T-helper 1 cell treated with Interleukin-12 subunit alpha and Interleukin-12 subunit beta and Interleukin-4 antibody, amounts not matched to agents 30 μg/mL and 1 μg/mL, for 36 hours (primary cell): ENCODE measurements around the gene ANO9.

ENCODE experiments used
- H3K27ac Mint-ChIP-seq: one replicate; pipeline ENCODE4 v1.8.0; 2021; ENCODE audit warnings: mild to moderate bottlenecking, mixed read lengths
- H3K27me3 Mint-ChIP-seq: one replicate; pipeline ENCODE4 v1.8.0; 2021; ENCODE audit warnings: low read depth, mixed read lengths
- H3K36me3 Mint-ChIP-seq: one replicate; pipeline ENCODE4 v1.8.0; 2021; ENCODE audit warnings: low read depth, mixed read lengths
- H3K4me1 Mint-ChIP-seq: one replicate; pipeline ENCODE4 v1.8.0; 2021; ENCODE audit warnings: low read depth, mixed read lengths
- H3K4me3 Mint-ChIP-seq: one replicate; pipeline ENCODE4 v1.8.0; 2021; ENCODE audit warnings: mild to moderate bottlenecking, moderate library complexity, mixed read lengths
- H3K9me3 Mint-ChIP-seq: one replicate; pipeline ENCODE4 v1.8.0; 2021; ENCODE audit warnings: mixed read lengths

The ANO9 gene

GRCh38 chr11:424232-424631 lies 17.6 kb downstream of the ANO9 start:
- Mint-ChIP-seq H3K36me3 (peaks cover 20% of the 10 kb centered on the region), H3K4me1 (no peaks in the 10 kb centered on the region), H3K4me3 (no peak overlapping the region), H3K27me3 (no peaks in the 10 kb centered on the region), H3K9me3 (no peaks in the 10 kb centered on the region), H3K27ac (no peak overlapping the region)

DNA sequence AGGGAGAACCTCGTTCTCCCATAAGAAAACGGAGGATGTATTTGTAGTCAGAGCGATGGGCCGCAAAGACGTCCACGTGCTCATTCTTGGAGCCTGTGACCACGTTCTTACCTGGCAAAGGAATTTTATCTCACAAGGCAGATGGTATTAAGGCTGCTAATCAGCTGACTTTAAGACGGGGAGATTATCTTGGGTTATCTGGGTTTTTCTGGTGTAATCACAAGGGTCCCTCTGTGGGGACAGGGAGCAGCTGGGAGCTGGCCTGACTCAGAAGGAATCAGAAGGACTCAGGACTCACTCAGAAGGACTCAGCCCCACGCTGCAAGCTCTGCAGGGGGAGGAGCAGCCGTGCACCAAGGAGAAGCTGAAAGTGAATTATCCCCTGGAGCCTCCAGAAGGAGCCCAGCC lies 19.6 kb downstream of the ANO9 start:
- Mint-ChIP-seq H3K27ac (no peak overlapping the region), H3K9me3 (no peaks in the 10 kb centered on the region), H3K36me3 (peaks cover 20% of the 10 kb centered on the region), H3K4me1 (no peaks in the 10 kb centered on the region), H3K27me3 (no peaks in the 10 kb centered on the region), H3K4me3 (no peak overlapping the region)

DNA sequence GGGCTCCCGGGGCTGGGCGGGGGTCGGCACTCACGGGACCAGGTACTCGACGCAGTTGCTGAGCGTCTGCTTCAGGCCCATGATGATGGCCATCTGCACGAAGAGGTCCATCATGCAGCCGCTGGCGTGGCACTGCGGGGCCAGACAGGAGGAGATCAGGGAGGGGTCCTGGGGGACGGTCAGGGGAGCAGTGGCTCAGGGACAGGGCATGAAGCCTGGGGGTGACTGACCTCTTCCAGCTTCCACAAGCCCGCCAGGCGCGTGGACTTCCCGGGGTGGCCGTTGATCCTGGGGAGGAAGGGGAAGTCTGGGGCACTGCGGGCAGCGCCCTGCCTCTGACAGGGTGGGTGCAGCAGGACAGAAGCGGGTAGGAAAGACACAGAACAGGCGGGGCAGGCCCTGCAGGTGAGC lies 20.9 kb downstream of the ANO9 start:
- no peak overlapping the region for H3K27ac Mint-ChIP-seq
- H3K36me3 Mint-ChIP-seq: peaks cover 20% of the 10 kb centered on the region
- no peaks in the 10 kb centered on the region for H3K27me3 Mint-ChIP-seq
- peaks cover 4% of the 10 kb centered on the region for H3K4me1 Mint-ChIP-seq
- H3K4me3 Mint-ChIP-seq: no peak overlapping the region
- no peaks in the 10 kb centered on the region for H3K9me3 Mint-ChIP-seq

GRCh38 chr11:420054-420910 lies 21.5 kb downstream of the ANO9 start:
- peaks cover 9% of the 10 kb centered on the region for H3K4me1 Mint-ChIP-seq
- H3K27me3 Mint-ChIP-seq: no peaks in the 10 kb centered on the region
- H3K9me3 Mint-ChIP-seq: no peaks in the 10 kb centered on the region
- H3K4me3 Mint-ChIP-seq: no peak overlapping the region
- peaks cover 20% of the 10 kb centered on the region for H3K36me3 Mint-ChIP-seq
- no peak overlapping the region for H3K27ac Mint-ChIP-seq

GRCh38 chr11:419248-420005 lies 22.4 kb downstream of the ANO9 start:
- H3K27ac Mint-ChIP-seq: no peak overlapping the region
- no peaks in the 10 kb centered on the region for H3K9me3 Mint-ChIP-seq
- peaks cover 16% of the 10 kb centered on the region for H3K4me1 Mint-ChIP-seq
- H3K27me3 Mint-ChIP-seq: no peaks in the 10 kb centered on the region
- H3K4me3 Mint-ChIP-seq: peak overlapping the region; percentile 28
- H3K36me3 Mint-ChIP-seq: peaks cover 14% of the 10 kb centered on the region

DNA sequence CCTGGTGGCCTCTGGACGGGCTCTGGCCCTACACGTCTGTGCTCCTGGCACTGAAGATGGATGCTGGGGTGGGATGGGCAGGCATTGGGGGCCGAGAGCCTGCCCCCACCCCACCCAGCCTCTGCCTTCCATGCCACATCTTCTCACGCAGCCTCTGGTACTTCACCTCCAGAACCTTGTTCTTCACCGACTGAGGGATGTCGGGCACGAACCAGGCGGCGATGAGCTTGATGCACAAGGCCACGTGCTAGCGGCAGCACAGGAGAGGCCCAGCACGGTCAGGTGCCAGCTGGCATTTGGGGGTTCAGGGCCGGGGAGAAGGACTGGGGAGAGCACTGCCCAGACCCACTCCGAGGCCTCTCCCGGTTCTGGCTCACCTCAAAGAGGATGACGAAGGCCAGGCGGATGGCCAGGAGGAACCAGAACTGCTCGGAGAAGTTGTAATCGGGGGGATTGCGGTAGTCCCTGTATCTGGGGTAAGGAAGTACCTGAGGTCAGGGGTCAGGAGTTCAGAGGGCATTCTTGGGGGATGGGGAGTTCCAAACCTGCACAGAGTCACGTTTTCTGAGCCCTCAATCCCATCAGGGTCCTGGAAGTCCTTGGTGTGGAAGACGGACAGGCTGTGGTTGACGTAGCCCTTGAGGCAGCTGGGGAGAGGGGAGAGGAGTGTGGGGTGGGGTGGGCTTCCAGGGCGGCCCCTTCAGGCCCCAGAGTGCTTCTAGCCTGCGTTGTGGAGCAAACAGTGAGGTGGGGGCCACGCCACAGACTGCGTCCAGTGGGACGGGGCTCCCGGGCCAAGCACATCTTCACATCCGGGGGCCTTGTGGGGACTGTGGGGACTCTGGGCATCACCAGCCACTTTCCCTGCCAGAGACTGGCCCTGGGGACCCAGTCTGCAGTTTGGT lies 23.2 kb downstream of the ANO9 start:
- H3K4me1 Mint-ChIP-seq: peaks cover 18% of the 10 kb centered on the region
- peaks cover 9% of the 10 kb centered on the region for H3K36me3 Mint-ChIP-seq
- H3K4me3 Mint-ChIP-seq: peak overlapping the region; percentile 28
- no peak overlapping the region for H3K27ac Mint-ChIP-seq
- H3K27me3 Mint-ChIP-seq: no peaks in the 10 kb centered on the region
- H3K9me3 Mint-ChIP-seq: no peaks in the 10 kb centered on the region

DNA sequence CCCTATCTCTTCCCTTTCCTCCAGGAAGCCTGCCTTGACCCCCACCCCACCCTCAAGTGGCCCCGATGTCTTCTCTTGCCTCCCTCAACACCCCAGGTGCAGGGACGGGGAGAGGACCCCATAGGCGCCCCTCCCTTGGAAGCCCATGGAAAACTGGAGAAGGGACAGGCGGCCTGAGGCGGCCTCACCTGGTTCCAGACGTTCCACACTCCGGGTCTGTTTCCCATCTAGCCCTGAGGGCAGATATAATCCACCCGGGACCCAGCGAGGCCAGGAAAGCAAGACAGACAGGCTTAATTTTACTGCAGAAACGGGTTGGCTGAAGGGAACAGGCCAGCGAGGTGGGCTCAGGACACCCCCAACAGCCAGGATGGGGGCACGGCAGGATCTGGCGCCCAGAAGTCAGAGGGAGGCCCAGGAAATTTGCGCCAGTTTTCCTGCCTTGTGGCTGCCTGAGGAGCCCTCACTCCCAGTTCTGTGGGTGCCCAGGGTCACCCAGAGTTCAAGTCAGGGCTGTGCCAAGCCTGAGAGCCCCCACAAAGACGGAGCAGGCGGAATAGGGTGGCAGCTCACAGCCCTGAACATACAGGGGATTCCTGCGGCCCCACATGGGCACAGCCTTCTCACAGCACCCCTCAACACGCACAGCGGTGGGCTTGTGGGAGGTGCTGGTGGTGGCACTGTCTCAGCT lies 24.0 kb downstream of the ANO9 start:
- no peaks in the 10 kb centered on the region for H3K27me3 Mint-ChIP-seq
- H3K9me3 Mint-ChIP-seq: no peaks in the 10 kb centered on the region
- peak overlapping the region; percentile 69 for H3K4me3 Mint-ChIP-seq
- H3K4me1 Mint-ChIP-seq: peaks cover 26% of the 10 kb centered on the region
- H3K27ac Mint-ChIP-seq: peak overlapping the region; percentile 65
- H3K36me3 Mint-ChIP-seq: peaks cover 12% of the 10 kb centered on the region

GRCh38 chr11:416757-417621 lies 24.8 kb downstream of the ANO9 start:
- H3K36me3 Mint-ChIP-seq: peaks cover 8% of the 10 kb centered on the region
- H3K4me1 Mint-ChIP-seq: peaks cover 26% of the 10 kb centered on the region
- no peaks in the 10 kb centered on the region for H3K27me3 Mint-ChIP-seq
- H3K9me3 Mint-ChIP-seq: no peaks in the 10 kb centered on the region
- peak overlapping the region; percentile 100 for H3K4me3 Mint-ChIP-seq
- H3K27ac Mint-ChIP-seq: no peak overlapping the region

DNA sequence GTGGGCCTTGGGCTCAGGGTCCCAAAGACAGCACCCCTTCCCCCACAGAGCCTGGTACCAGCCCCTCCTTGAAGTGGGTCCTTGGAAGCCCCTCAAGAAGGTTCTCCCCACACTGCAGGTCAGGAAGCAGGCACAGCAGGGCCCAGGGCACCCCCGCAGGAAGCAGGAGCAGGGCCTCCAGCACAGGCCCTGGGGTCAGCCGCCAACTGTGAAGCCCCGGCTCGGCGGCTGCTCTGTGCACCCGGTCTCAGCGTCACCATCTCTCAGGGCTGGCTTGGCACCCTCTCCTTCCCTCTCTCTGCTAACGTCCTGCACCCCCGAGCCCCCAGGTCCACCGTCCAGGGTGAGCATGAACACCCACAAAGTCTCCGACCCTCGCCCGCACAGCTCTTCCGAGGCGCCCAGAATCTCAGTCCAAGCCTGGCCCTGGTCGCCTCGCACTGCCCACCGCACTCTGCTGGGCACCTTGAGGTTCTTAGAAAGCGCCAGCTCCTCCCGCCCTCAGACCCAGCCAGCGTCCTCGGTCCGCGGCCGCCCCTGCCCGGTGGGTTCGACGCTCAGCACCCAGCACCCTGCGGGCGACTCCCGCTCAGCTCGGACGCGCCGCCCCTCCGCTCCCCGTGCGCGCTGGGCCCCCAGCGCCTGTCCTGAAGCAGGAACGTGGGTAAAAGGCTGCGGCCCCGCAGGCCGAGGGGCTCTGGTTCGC lies 25.6 kb downstream of the ANO9 start:
- Mint-ChIP-seq H3K27ac (peak overlapping the region; percentile 94), H3K27me3 (no peaks in the 10 kb centered on the region), H3K9me3 (no peaks in the 10 kb centered on the region), H3K4me1 (peaks cover 26% of the 10 kb centered on the region), H3K36me3 (peaks cover 8% of the 10 kb centered on the region), H3K4me3 (peak overlapping the region; percentile 100)

DNA sequence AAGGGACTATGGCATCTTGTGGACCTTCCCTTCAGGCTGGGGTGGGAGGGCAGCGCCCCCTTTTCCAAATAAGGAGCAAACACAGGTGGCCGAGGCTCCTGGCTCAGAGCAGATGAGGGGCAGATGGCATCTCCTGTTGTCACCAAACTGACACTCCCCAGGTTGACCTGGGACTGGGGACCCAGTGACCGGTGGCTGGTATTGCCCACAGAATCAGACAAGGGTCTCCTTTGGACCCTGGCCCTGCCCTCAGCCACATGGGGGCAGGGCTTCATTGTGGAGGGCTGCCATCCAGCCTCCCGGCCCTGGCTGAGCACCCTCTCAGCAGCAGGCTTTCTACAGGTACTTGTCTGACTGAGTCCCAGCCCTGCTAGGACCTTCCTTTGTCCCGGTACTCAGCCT lies 26.2 kb downstream of the ANO9 start:
- Mint-ChIP-seq H3K36me3 (peaks cover 8% of the 10 kb centered on the region), H3K27ac (peak overlapping the region; percentile 94), H3K27me3 (no peaks in the 10 kb centered on the region)

DNA sequence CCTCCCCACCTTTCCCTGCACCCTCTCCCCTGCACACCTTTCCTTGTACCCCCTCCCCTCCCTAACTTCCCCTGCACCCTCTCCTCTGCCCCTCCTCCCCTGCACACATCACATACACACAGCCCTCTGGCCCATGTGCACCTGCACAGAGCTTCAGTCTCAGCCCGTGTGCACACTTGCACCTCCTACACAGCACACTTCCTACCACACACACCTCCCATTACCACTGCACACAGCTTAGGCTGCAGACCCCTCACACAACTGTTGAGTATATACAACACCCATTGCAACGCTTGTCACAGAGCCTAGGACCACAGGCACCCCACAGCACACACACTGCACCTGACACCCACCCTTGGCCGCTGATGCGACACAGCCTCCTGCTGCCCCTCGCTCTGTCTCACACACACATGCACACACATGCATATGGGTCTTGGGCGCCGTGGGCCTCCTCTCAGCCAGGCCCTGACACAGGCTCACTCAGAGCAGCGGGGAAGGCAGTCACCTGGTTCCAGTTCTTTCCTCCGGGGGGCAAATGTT lies 27.4 kb downstream of the ANO9 start:
- no peaks in the 10 kb centered on the region for H3K9me3 Mint-ChIP-seq
- H3K27ac Mint-ChIP-seq: peak overlapping the region; percentile 94
- H3K27me3 Mint-ChIP-seq: no peaks in the 10 kb centered on the region
- H3K4me3 Mint-ChIP-seq: peak overlapping the region; percentile 100
- peaks cover 28% of the 10 kb centered on the region for H3K4me1 Mint-ChIP-seq
- H3K36me3 Mint-ChIP-seq: peaks cover 8% of the 10 kb centered on the region

More for the DNA sequence above, 26.2 kb downstream of the ANO9 start:
- Mint-ChIP-seq H3K4me1 (peaks cover 26% of the 10 kb centered on the region), H3K9me3 (no peaks in the 10 kb centered on the region), H3K4me3 (peak overlapping the region; percentile 100)
